ENCODE measurements around the gene BCR. TPM values are rescaled to one million over a fixed set of nuclear protein-coding genes. Genes with fewer than 3 reads are reported as not detected.

The BCR gene
- total RNA-seq, 1 donor from 2014 or later: 29.0 TPM

- ATAC-seq: no peak
- no peak for DNase-seq (ENCODE audit: missing footprints)
Observed at GRCh38 chr22:23147617-23148387, 32.5 kb upstream of the BCR start.

GRCh38 chr22:23149743-23150238 lies 30.5 kb upstream of the BCR start:
- ATAC-seq: no peak

More at GRCh38 chr22:23147617-23148387, 32.5 kb upstream of the BCR start:
- intact Hi-C loops (cut with DNase I): no loop called here

GRCh38 chr22:23150762-23151161 lies 29.5 kb upstream of the BCR start:
- DNase-seq (ENCODE audit: missing footprints) (no peak), ATAC-seq (no peak)
- intact Hi-C loops (cut with DNase I): no loop called here

More at GRCh38 chr22:23149743-23150238, 30.5 kb upstream of the BCR start:
- no peak for DNase-seq (ENCODE audit: missing footprints)
- intact Hi-C loops (cut with DNase I): no loop called here

GRCh38 chr22:23151827-23152226 lies 28.5 kb upstream of the BCR start:
- intact Hi-C loops (cut with DNase I): no loop called here
- DNase-seq (ENCODE audit: missing footprints): no peak
- ATAC-seq: no peak

- intact Hi-C loops (cut with DNase I): no loop called here
- no peak for ATAC-seq
- no peak for DNase-seq (ENCODE audit: missing footprints)
Observed at GRCh38 chr22:23152238-23153114, 27.8 kb upstream of the BCR start.

GRCh38 chr22:23153994-23154393 lies 26.3 kb upstream of the BCR start:
- intact Hi-C loops (cut with DNase I): no loop called here
- ATAC-seq (no peak), DNase-seq (ENCODE audit: missing footprints) (no peak)

- DNase-seq (ENCODE audit: missing footprints): no peak
- ATAC-seq: no peak
- intact Hi-C loops (cut with DNase I): no loop called here
Observed at GRCh38 chr22:23154461-23154860, 25.8 kb upstream of the BCR start.

GRCh38 chr22:23155143-23155542 lies 25.2 kb upstream of the BCR start:
- no peak for ATAC-seq
- intact Hi-C loops (cut with DNase I): no loop called here
- no peak for DNase-seq (ENCODE audit: missing footprints)

- no peak for DNase-seq (ENCODE audit: missing footprints)
- intact Hi-C loops (cut with DNase I): no loop called here
- ATAC-seq: no peak
Observed at GRCh38 chr22:23155831-23156230, 24.5 kb upstream of the BCR start.

- intact Hi-C loops (cut with DNase I): no loop called here
- no peak for ATAC-seq
- no peak for DNase-seq (ENCODE audit: missing footprints)
Observed at GRCh38 chr22:23156286-23156685, 24.0 kb upstream of the BCR start.

- ATAC-seq (peak; percentile 2), DNase-seq (ENCODE audit: missing footprints) (no peak)
- intact Hi-C loops (cut with DNase I): no loop called here
Observed at GRCh38 chr22:23157560-23158515, 22.5 kb upstream of the BCR start.

- intact Hi-C loops (cut with DNase I): no loop called here
- DNase-seq (ENCODE audit: missing footprints) (no peak), ATAC-seq (no peak)
Observed at GRCh38 chr22:23158516-23159290, 21.6 kb upstream of the BCR start.

- ATAC-seq (no peak), DNase-seq (ENCODE audit: missing footprints) (no peak)
- intact Hi-C loops (cut with DNase I): no loop called here
Observed at GRCh38 chr22:23159291-23159630, 21.0 kb upstream of the BCR start.

GRCh38 chr22:23161029-23161428 lies 19.3 kb upstream of the BCR start:
- no peak for ATAC-seq
- intact Hi-C loops (cut with DNase I): no loop called here

GRCh38 chr22:23161574-23161973 lies 18.7 kb upstream of the BCR start:
- intact Hi-C loops (cut with DNase I): no loop called here
- DNase-seq (ENCODE audit: missing footprints): no peak
- ATAC-seq: no peak

More at GRCh38 chr22:23161029-23161428, 19.3 kb upstream of the BCR start:
- DNase-seq (ENCODE audit: missing footprints): no peak

- ATAC-seq (peak; percentile 55), DNase-seq (ENCODE audit: missing footprints) (peak; percentile 83)
- intact Hi-C loops (cut with DNase I): no loop called here
Observed at GRCh38 chr22:23163665-23164064, 16.6 kb upstream of the BCR start.

GRCh38 chr22:23164091-23164490 lies 16.2 kb upstream of the BCR start:
- ATAC-seq: no peak
- intact Hi-C loops (cut with DNase I): no loop called here
- no peak for DNase-seq (ENCODE audit: missing footprints)

All from Right ventricle myocardium inferior (tissue), 1 donor.